Activated naive CD8-positive, alpha-beta T cell (primary cell): ENCODE results near the gene TBC1D16.

Source experiments
- H3K27ac Mint-ChIP-seq: one replicate; pipeline ENCODE4 v1.8.0; 2021; ENCODE audit warnings: mixed read lengths
- H3K27me3 Mint-ChIP-seq: one replicate; pipeline ENCODE4 v1.8.0; 2021; ENCODE audit warnings: mixed read lengths
- H3K36me3 Mint-ChIP-seq: one replicate; pipeline ENCODE4 v1.8.0; 2021; ENCODE audit warnings: mixed read lengths
- H3K4me1 Mint-ChIP-seq: one replicate; pipeline ENCODE4 v1.8.0; 2021; ENCODE audit warnings: low read depth, mixed read lengths
- H3K4me3 Mint-ChIP-seq: one replicate; pipeline ENCODE4 v1.8.0; 2021; ENCODE audit warnings: mild to moderate bottlenecking, mixed read lengths
- H3K9me3 Mint-ChIP-seq: one replicate; pipeline ENCODE4 v1.8.0; 2021; ENCODE audit warnings: low read depth, mixed read lengths

The TBC1D16 gene

GRCh38 chr17:79944251-79944812 lies 91.3 kb downstream of the TBC1D16 start:
- H3K27ac Mint-ChIP-seq = no peak overlapping the region
- H3K4me3 Mint-ChIP-seq = no peak overlapping the region
- no peaks in the 10 kb centered on the region for H3K9me3 Mint-ChIP-seq
- no peaks in the 10 kb centered on the region for H3K36me3 Mint-ChIP-seq
- H3K4me1 Mint-ChIP-seq = peaks cover 8% of the 10 kb centered on the region
- no peaks in the 10 kb centered on the region for H3K27me3 Mint-ChIP-seq

GRCh38 chr17:79943347-79944241 lies 92.1 kb downstream of the TBC1D16 start:
- Mint-ChIP-seq H3K27me3 (no peaks in the 10 kb centered on the region), H3K4me3 (peak overlapping the region; percentile 41), H3K9me3 (no peaks in the 10 kb centered on the region), H3K27ac (no peak overlapping the region), H3K36me3 (no peaks in the 10 kb centered on the region), H3K4me1 (peaks cover 8% of the 10 kb centered on the region)

- H3K4me1 Mint-ChIP-seq = peaks cover 8% of the 10 kb centered on the region
- H3K4me3 Mint-ChIP-seq = peak overlapping the region; percentile 41
- no peaks in the 10 kb centered on the region for H3K36me3 Mint-ChIP-seq
- H3K27me3 Mint-ChIP-seq = no peaks in the 10 kb centered on the region
- no peaks in the 10 kb centered on the region for H3K9me3 Mint-ChIP-seq
- no peak overlapping the region for H3K27ac Mint-ChIP-seq
Measured at GRCh38 chr17:79942591-79943346, 92.9 kb downstream of the TBC1D16 start.

DNA sequence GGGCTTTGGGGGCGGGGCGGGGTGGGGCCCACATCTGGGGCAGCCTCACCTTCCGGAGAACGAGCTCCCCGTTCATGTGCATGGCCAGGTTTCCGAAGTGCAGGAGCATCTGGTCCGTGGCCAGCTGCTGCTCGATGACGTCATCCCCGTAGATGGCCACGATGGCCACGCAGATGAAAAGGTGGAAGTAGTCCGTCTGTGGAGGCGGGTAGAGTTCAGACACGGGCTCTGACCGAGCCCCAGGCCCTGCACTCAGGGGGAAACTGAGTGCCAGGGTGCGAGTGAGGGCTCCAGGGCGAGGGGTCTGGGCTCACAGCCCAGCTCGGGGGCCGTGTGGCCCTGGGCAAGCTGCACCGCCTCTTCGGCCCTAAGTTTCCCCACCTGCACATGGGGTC lies 93.7 kb downstream of the TBC1D16 start:
- Mint-ChIP-seq H3K4me1 (peaks cover 11% of the 10 kb centered on the region), H3K27ac (no peak overlapping the region), H3K9me3 (no peaks in the 10 kb centered on the region), H3K27me3 (peaks cover 3% of the 10 kb centered on the region), H3K4me3 (no peak overlapping the region), H3K36me3 (no peaks in the 10 kb centered on the region)

- Mint-ChIP-seq H3K27me3 (peaks cover 3% of the 10 kb centered on the region), H3K4me3 (no peak overlapping the region), H3K4me1 (peaks cover 11% of the 10 kb centered on the region), H3K9me3 (no peaks in the 10 kb centered on the region), H3K36me3 (no peaks in the 10 kb centered on the region), H3K27ac (no peak overlapping the region)
Measured at GRCh38 chr17:79941088-79942010, 94.3 kb downstream of the TBC1D16 start.

DNA sequence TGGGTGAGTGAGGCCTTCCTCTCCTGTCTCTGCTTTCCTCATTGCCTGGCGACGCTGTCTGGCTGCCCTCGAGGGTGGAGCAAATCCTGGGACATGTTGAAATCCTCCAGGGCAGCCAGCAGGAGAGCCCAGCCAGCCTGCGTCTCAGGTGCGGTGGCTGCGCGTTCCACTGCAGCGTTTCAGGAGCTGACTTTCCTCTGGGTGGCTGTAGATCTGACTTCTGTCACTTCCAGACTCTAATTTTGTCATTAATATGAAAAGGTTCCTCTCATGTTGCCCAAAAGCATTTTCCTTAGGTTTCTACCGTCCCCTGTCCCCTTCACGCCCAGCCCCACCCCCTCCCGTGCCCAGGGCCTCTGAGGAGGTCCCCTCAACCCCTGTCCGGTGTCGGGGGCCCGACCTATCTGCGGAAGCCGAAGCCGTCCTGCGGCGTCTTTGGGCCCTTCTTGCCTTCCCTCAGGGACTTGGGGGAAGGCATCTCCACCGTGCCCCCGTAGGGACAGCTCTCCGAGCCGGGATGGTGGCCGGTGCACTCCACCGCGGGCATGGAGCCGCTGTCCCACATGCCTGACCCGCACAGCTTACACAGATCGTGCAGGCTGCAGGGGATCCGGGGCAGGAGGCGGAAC lies 95.1 kb downstream of the TBC1D16 start:
- H3K27ac Mint-ChIP-seq = no peak overlapping the region
- H3K36me3 Mint-ChIP-seq = no peaks in the 10 kb centered on the region
- H3K4me3 Mint-ChIP-seq = no peak overlapping the region
- H3K9me3 Mint-ChIP-seq = no peaks in the 10 kb centered on the region
- peaks cover 11% of the 10 kb centered on the region for H3K4me1 Mint-ChIP-seq
- peaks cover 3% of the 10 kb centered on the region for H3K27me3 Mint-ChIP-seq

- Mint-ChIP-seq H3K9me3 (no peaks in the 10 kb centered on the region), H3K27me3 (peaks cover 3% of the 10 kb centered on the region), H3K4me3 (no peak overlapping the region), H3K36me3 (no peaks in the 10 kb centered on the region), H3K27ac (no peak overlapping the region), H3K4me1 (peaks cover 11% of the 10 kb centered on the region)
Measured at GRCh38 chr17:79939755-79940458, 95.8 kb downstream of the TBC1D16 start.

DNA sequence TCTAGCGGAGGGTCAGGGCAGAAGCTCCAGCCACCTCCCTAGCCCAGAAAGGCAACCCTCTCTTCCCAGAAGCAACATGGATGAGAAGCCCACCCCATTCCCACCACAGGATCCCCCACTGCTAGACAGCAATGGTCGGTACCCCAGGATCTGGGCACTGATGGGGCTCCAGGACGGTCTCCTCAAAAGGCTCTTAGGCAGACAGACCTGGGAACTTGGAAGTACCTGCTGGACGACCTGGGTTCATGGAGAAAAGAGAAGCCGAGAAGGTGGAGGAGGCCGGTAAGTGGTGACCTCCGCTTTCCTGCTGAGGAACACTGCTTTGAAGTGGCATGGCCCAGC lies 96.6 kb downstream of the TBC1D16 start:
- no peak overlapping the region for H3K4me3 Mint-ChIP-seq
- H3K4me1 Mint-ChIP-seq = peaks cover 11% of the 10 kb centered on the region
- H3K36me3 Mint-ChIP-seq = no peaks in the 10 kb centered on the region
- H3K27me3 Mint-ChIP-seq = peaks cover 3% of the 10 kb centered on the region
- H3K27ac Mint-ChIP-seq = no peak overlapping the region
- H3K9me3 Mint-ChIP-seq = no peaks in the 10 kb centered on the region

- peaks cover 12% of the 10 kb centered on the region for H3K4me1 Mint-ChIP-seq
- H3K27me3 Mint-ChIP-seq = peaks cover 3% of the 10 kb centered on the region
- H3K9me3 Mint-ChIP-seq = no peaks in the 10 kb centered on the region
- no peak overlapping the region for H3K27ac Mint-ChIP-seq
- no peak overlapping the region for H3K4me3 Mint-ChIP-seq
- no peaks in the 10 kb centered on the region for H3K36me3 Mint-ChIP-seq
Measured at GRCh38 chr17:79938336-79939093, 97.2 kb downstream of the TBC1D16 start.

- H3K9me3 Mint-ChIP-seq = no peaks in the 10 kb centered on the region
- no peaks in the 10 kb centered on the region for H3K36me3 Mint-ChIP-seq
- H3K27ac Mint-ChIP-seq = no peak overlapping the region
- no peak overlapping the region for H3K4me3 Mint-ChIP-seq
- peaks cover 5% of the 10 kb centered on the region for H3K27me3 Mint-ChIP-seq
- peaks cover 11% of the 10 kb centered on the region for H3K4me1 Mint-ChIP-seq
Measured at GRCh38 chr17:79937391-79938335, 98.0 kb downstream of the TBC1D16 start.

DNA sequence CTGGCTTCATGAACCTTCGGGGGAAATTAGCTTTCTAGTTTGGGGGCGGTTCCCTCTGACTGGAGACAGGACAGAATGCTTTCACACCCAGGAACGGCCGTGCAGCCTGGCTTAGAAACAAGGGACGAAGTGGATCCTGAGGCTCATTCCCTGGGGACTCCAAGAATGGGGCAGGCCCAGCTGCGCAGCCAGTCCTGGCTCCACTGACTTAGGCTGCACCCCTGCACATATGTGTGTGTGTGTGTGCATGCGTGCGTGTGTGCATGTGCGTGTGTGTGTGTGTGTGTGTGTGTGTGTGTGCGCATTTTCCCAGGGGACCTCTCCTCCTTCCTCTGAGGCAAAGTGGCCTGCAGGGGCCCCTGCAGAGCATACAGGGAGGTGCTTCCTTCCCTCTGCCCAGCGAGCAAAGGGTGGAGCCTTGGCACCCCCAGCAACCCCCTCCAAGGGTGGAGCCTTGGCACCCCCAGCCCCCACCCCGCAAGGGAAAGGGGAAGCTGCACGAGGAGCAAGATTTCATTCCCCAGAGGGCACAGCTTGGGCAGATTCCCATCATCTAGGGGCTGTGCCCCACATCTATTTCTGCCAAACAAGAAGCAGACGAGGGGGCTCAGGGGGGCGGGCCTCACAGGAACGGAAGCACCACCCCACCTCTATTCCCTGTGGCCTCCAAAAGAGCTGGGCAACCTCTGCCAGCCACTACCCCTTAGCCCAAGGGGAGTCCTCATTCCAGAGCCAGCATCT lies 98.9 kb downstream of the TBC1D16 start:
- Mint-ChIP-seq H3K4me3 (no peak overlapping the region), H3K27me3 (peaks cover 10% of the 10 kb centered on the region), H3K36me3 (no peaks in the 10 kb centered on the region), H3K4me1 (peaks cover 9% of the 10 kb centered on the region), H3K9me3 (no peaks in the 10 kb centered on the region), H3K27ac (no peak overlapping the region)

DNA sequence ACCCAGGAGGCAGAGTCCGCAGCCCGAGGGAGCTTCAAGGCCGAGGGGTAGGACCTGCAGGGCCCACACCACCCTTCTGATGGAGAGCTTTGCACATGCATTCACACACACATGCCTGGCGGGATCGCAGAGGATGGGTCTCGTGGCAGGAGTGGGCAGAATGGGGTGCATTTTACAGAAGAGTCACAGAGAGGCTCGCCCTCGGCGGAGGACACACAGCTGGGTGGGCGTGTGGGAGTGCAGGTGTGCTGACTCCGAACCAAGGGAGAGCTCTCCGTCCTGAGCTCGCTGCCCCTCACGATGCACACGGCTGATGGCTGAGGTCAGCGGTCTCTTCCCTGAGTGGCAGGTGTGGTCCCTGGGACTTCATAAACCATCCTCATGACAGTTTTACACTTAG lies 99.6 kb downstream of the TBC1D16 start:
- Mint-ChIP-seq H3K4me1 (peaks cover 9% of the 10 kb centered on the region), H3K4me3 (no peak overlapping the region), H3K36me3 (no peaks in the 10 kb centered on the region), H3K27me3 (peaks cover 11% of the 10 kb centered on the region), H3K27ac (no peak overlapping the region), H3K9me3 (no peaks in the 10 kb centered on the region)
